C4-2B (cell line): Measurements from ENCODE around the gene IGFBP4.
A peak's percentile ranks its signal among the peaks of the same experiment; 100 is the strongest.
"Not testable (repeated sequence)": the region's sequence is repeated elsewhere in the genome, so short reads cannot be mapped to it uniquely, and the experiment has no call there.

Experiments used
- H3K27ac ChIP-seq: fragments of 450-650 bp; 2 replicates; pipeline ENCODE4 v1.5.1; 2017
- CTCF ChIP-seq: fragments of 450-650 bp; conservative IDR thresholded peaks from 2 replicates; pipeline ENCODE4 v1.5.1; 2017; ENCODE audit warnings: mild to moderate bottlenecking
- ZFX ChIP-seq: fragments of 450-650 bp; IDR thresholded peaks from 2 replicates; pipeline ENCODE4 v1.6.1; 2017

Gene IGFBP4

GRCh38 chr17:40412880-40413279, 30.4 kb upstream of the IGFBP4 start:
- TF ChIP-seq CTCF (no peak), ZFX (no peak)
- no peak overlapping the region for H3K27ac ChIP-seq

GRCh38 chr17:40414312-40414711, 28.9 kb upstream of the IGFBP4 start:
- not testable (repeated sequence) for H3K27ac ChIP-seq

GRCh38 chr17:40415390-40415789, 27.9 kb upstream of the IGFBP4 start:
- no peak overlapping the region for H3K27ac ChIP-seq
- TF ChIP-seq ZFX (no peak), CTCF (peak; percentile 75)

- TF ChIP-seq ZFX (no peak), CTCF (no peak)
- H3K27ac ChIP-seq = peak overlapping the region; percentile 89
Measured at GRCh38 chr17:40416671-40417070, 26.6 kb upstream of the IGFBP4 start.

- H3K27ac ChIP-seq = peak overlapping the region; percentile 89
- TF ChIP-seq CTCF (no peak), ZFX (no peak)
Measured at GRCh38 chr17:40417258-40417608, 26.0 kb upstream of the IGFBP4 start.

- peak within 1 kb of the TSS; percentile 89 for H3K27ac ChIP-seq
- 0 out of 2 replicates have a peak, but pooled peaks have one; percentile 35 for TF ChIP-seq ZFX
- TF ChIP-seq CTCF = no peak
Measured at GRCh38 chr17:40417609-40418427, 25.4 kb upstream of the IGFBP4 start, which contains the start of gene TOP2A. Gene TOP2A, minus strand, starts transcription at chr17:40417896. Its CDS starts 105 bp downstream, at chr17:40417791.

GRCh38 chr17:40418428-40418706, 24.9 kb upstream of the IGFBP4 start:
- H3K27ac ChIP-seq = peak overlapping the region; percentile 89
- TF ChIP-seq CTCF = no peak
- TF ChIP-seq ZFX = no peak
